H9 (cell line): ENCODE measurements around the gene ECHDC1. TPM values are rescaled to one million over a fixed set of nuclear protein-coding genes. Genes with fewer than 3 reads are reported as not detected.

Experiments
- DNase-seq: peaks from one replicate; pipeline ENCODE4 v3.0.0-alpha.2; 2017
- H2AFZ ChIP-seq: one replicate; pipeline ENCODE4 v1.6.1; 2013; ENCODE audit warnings: mild to moderate bottlenecking, low read length, control low read depth, moderate library complexity
- H2AK5ac ChIP-seq: 2 replicates; pipeline ENCODE4 v1.6.1; 2013; ENCODE audit warnings: low read length, control low read depth, mixed read lengths; ENCODE audit not compliant: insufficient read length
- H2BK120ac ChIP-seq: one replicate; pipeline ENCODE4 v1.6.1; 2013; ENCODE audit warnings: low read depth, mild to moderate bottlenecking, low read length, control low read depth, inconsistent platforms; ENCODE audit not compliant: poor library complexity, severe bottlenecking
- H2BK12ac ChIP-seq: 2 replicates; pipeline ENCODE4 v1.6.1; 2013; ENCODE audit warnings: low read length, control low read depth, mixed read lengths, low read depth; ENCODE audit not compliant: insufficient read length
- H2BK15ac ChIP-seq: 2 replicates; pipeline ENCODE4 v1.6.1; 2013; ENCODE audit warnings: low read depth, low read length, control low read depth
- H2BK20ac ChIP-seq: one replicate; pipeline ENCODE4 v1.6.1; 2013; ENCODE audit warnings: low read depth, mild to moderate bottlenecking, low read length, control low read depth, inconsistent platforms; ENCODE audit not compliant: poor library complexity, severe bottlenecking
- H2BK5ac ChIP-seq: 2 replicates; pipeline ENCODE4 v1.6.1; 2013; ENCODE audit warnings: low read length, control low read depth, mixed read lengths; ENCODE audit not compliant: insufficient read length
- H3K14ac ChIP-seq: 2 replicates; pipeline ENCODE4 v1.6.1; 2013; ENCODE audit warnings: low read length, control low read depth; ENCODE audit not compliant: insufficient read depth
- H3K18ac ChIP-seq: 2 replicates; pipeline ENCODE4 v1.6.1; 2013; ENCODE audit warnings: low read depth, mild to moderate bottlenecking, mixed read lengths, low read length, control low read depth; ENCODE audit not compliant: insufficient read length
- H3K23ac ChIP-seq: 2 replicates; pipeline ENCODE4 v1.6.1; 2013; ENCODE audit warnings: low read length, control low read depth, mixed read lengths, low read depth; ENCODE audit not compliant: insufficient read length
- H3K23me2 ChIP-seq: 2 replicates; pipeline ENCODE4 v1.6.1; 2013; ENCODE audit warnings: low read depth, mild to moderate bottlenecking, mixed read lengths, low read length, control low read depth; ENCODE audit not compliant: insufficient read length, poor library complexity, severe bottlenecking
- H3K27ac ChIP-seq: 2 replicates; pipeline ENCODE4 v1.5.1; 2013; ENCODE audit warnings: low read length, control low read depth, mixed read lengths, low read depth; ENCODE audit not compliant: insufficient read length
- H3K27me3 ChIP-seq: 2 replicates; pipeline ENCODE4 v1.6.1; 2013; ENCODE audit warnings: low read length, control low read depth, inconsistent platforms; ENCODE audit not compliant: insufficient read depth
- H3K4ac ChIP-seq: 2 replicates; pipeline ENCODE4 v1.6.1; 2013; ENCODE audit warnings: low read depth, mild to moderate bottlenecking, control low read depth, inconsistent platforms, low read length, moderate library complexity
- H3K4me1 ChIP-seq: 2 replicates; pipeline ENCODE4 v1.6.1; 2013; ENCODE audit warnings: low read length, control low read depth, inconsistent platforms; ENCODE audit not compliant: insufficient read depth
- H3K4me2 ChIP-seq: 2 replicates; pipeline ENCODE4 v1.6.1; 2013; ENCODE audit warnings: low read length, control low read depth, mixed read lengths; ENCODE audit not compliant: insufficient read length, insufficient read depth
- H3K56ac ChIP-seq: 2 replicates; pipeline ENCODE4 v1.6.1; 2013; ENCODE audit warnings: low read depth, mild to moderate bottlenecking, mixed read lengths, low read length, control low read depth; ENCODE audit not compliant: insufficient read length
- H3K79me1 ChIP-seq: 2 replicates; pipeline ENCODE4 v1.6.1; 2013; ENCODE audit warnings: low read depth, mild to moderate bottlenecking, moderate library complexity, low read length, control low read depth, inconsistent platforms; ENCODE audit not compliant: insufficient read depth, poor library complexity, severe bottlenecking
- H3K79me2 ChIP-seq: 2 replicates; pipeline ENCODE4 v1.6.1; 2013; ENCODE audit warnings: low read length, control low read depth, inconsistent platforms; ENCODE audit not compliant: insufficient read depth
- H3K9ac ChIP-seq: 2 replicates; pipeline ENCODE4 v1.6.1; 2013; ENCODE audit warnings: low read length, control low read depth, mixed read lengths; ENCODE audit not compliant: insufficient read length; ENCODE audit errors: extremely low read depth
- H3K9me3 ChIP-seq: one replicate; pipeline ENCODE4 v1.6.1; 2013; ENCODE audit warnings: low read depth, low read length, inconsistent platforms; ENCODE audit not compliant: control insufficient read depth
- H3T11ph ChIP-seq: one replicate; pipeline ENCODE4 v1.6.1; 2013; ENCODE audit warnings: mild to moderate bottlenecking, low read length, control low read depth, inconsistent platforms
- H4K20me1 ChIP-seq: one replicate; pipeline ENCODE4 v1.6.1; 2013; ENCODE audit not compliant: control insufficient read depth, insufficient read length, insufficient read depth
- H4K5ac ChIP-seq: 2 replicates; pipeline ENCODE4 v1.6.1; 2013; ENCODE audit warnings: low read depth, mild to moderate bottlenecking, mixed read lengths, low read length, control low read depth; ENCODE audit not compliant: insufficient read length
- H4K8ac ChIP-seq: replicated peaks from 2 replicates; pipeline ENCODE4 v1.6.1; 2013; ENCODE audit warnings: low read length, control low read depth, mixed read lengths, low read depth; ENCODE audit not compliant: insufficient read length
- H4K91ac ChIP-seq: 2 replicates; pipeline ENCODE4 v1.6.1; 2013; ENCODE audit warnings: low read depth, mild to moderate bottlenecking, moderate library complexity, mixed read lengths, low read length, control low read depth; ENCODE audit not compliant: insufficient read length
- H3K27ac Mint-ChIP-seq, 3 experiments: 2 replicates in 2 of 3; 3 replicates in 1 of 3; pipeline ENCODE4 v1.8.0; 2020 to 2021; ENCODE audit warnings: mixed read lengths in 3 of 3, mild to moderate bottlenecking in 1 of 3, moderate library complexity in 1 of 3
- H3K27me3 Mint-ChIP-seq: 2 replicates; pipeline ENCODE4 v1.8.0; 2021; ENCODE audit warnings: low read depth, mild to moderate bottlenecking, moderate library complexity, mixed read lengths
- H3K36me3 Mint-ChIP-seq, 3 experiments: 2 replicates in 2 of 3; 3 replicates in 1 of 3; pipeline ENCODE4 v1.8.0; 2020 to 2021; ENCODE audit warnings: low read depth in 3 of 3, mixed read lengths in 3 of 3; ENCODE audit not compliant: insufficient read depth in 1 of 3
- H3K4me1 Mint-ChIP-seq, 2 experiments: 2 replicates each; pipeline ENCODE4 v1.8.0; 2020; ENCODE audit warnings: mixed read lengths in 2 of 2
- H3K4me3 Mint-ChIP-seq, 2 experiments: 2 replicates in 1 of 2; 3 replicates in 1 of 2; pipeline ENCODE4 v1.8.0; 2020 to 2021; ENCODE audit warnings: mild to moderate bottlenecking in 2 of 2, mixed read lengths in 2 of 2, moderate library complexity in 1 of 2
- H3K9me3 Mint-ChIP-seq, 2 experiments: 2 replicates in 1 of 2; 3 replicates in 1 of 2; pipeline ENCODE4 v1.8.0; 2020; ENCODE audit warnings: mild to moderate bottlenecking in 2 of 2, mixed read lengths in 2 of 2, moderate library complexity in 1 of 2
- CTCF ChIP-seq: fragments of 200-600 bp; sonication (generic); conservative IDR thresholded peaks from 3 replicates; pipeline ENCODE4 v1.8.0; 2021; ENCODE audit warnings: antibody characterized with exemption, mild to moderate bottlenecking
- WGBS: extraction: QIAGEN DNeasy Blood & Tissue Kit; methylation state at CpG from one replicate; pipeline ENCODE4 v1.1.7; 2013; ENCODE audit warnings: missing lambda C conversion rate, low lambda C conversion rate, mixed read lengths; ENCODE audit not compliant: insufficient read length; ENCODE audit errors: extremely low coverage; 5-methylcytosine and 5-hydroxymethylcytosine counted together
- total RNA-seq: library from RNA; stranded (reverse); gene quantifications from 2 replicates; pipeline ENCODE4 v1.2.1, GENCODE V29; 2021

The ECHDC1 gene
- total RNA-seq, 1 experiment from 2014 or later = 47.8 TPM

GRCh38 chr6:127303917-127304316 lies 39.5 kb downstream of the ECHDC1 start:
- no peak overlapping the region for H3K14ac ChIP-seq
- no peak overlapping the region for H3K18ac ChIP-seq
- no peak overlapping the region for H2BK120ac ChIP-seq
- no peak overlapping the region for H4K91ac ChIP-seq
- H3K4ac ChIP-seq = no peak overlapping the region
- Mint-ChIP-seq H3K4me3 (no peak overlapping the region), H3K27me3 (no peaks in the 10 kb centered on the region), H3K36me3 (peaks cover 5 to 29% (median 23%) of the 10 kb centered on the region in 3 experiments), H3K9me3 (peaks cover 3 to 9% of the 10 kb centered on the region in 2 experiments; a peak in 4 of 5 replicates), H3K27ac (peak overlapping the region in 2 of 3 experiments; percentile 19 to 76; a peak in 3 of 7 replicates), H3K4me1 (peaks cover 3% of the 10 kb centered on the region in 2 experiments; a peak in 1 of 4 replicates)
- no peak overlapping the region for H3K23ac ChIP-seq
- no peak overlapping the region for H3K56ac ChIP-seq
- H2BK20ac ChIP-seq = no peak overlapping the region
- no peaks in the 10 kb centered on the region for H3K4me1 ChIP-seq
- H3K27me3 ChIP-seq = no peaks in the 10 kb centered on the region
- no peak overlapping the region for H4K8ac ChIP-seq
- H4K5ac ChIP-seq = no peak overlapping the region
- no peak overlapping the region for H3K4me2 ChIP-seq
- no peak for TF ChIP-seq CTCF
- no peak overlapping the region for H2BK15ac ChIP-seq
- WGBS = no CpG with 5 or more reads among the region's 3 CpGs
- no peak overlapping the region for H2AFZ ChIP-seq
- no peak overlapping the region for H3K27ac ChIP-seq
- no peak for DNase-seq
- no peak overlapping the region for H3K9ac ChIP-seq
- H2BK12ac ChIP-seq = no peak overlapping the region
- no peak overlapping the region for H2BK5ac ChIP-seq
- no peak overlapping the region for H3T11ph ChIP-seq
- no peaks in the 10 kb centered on the region for H3K9me3 ChIP-seq
- no peaks in the 10 kb centered on the region for H3K23me2 ChIP-seq
- H3K79me1 ChIP-seq = no peaks in the 10 kb centered on the region
- no peaks in the 10 kb centered on the region for H4K20me1 ChIP-seq
- 0 out of 2 replicates have a peak, but pooled peaks cover 1% of the 10 kb centered on the region for H3K79me2 ChIP-seq
- H2AK5ac ChIP-seq = no peak overlapping the region
